Endometrium (tissue), 2 donors: Measurements from ENCODE around the gene DOCK3.
"Not testable (repeated sequence)": the region's sequence is repeated elsewhere in the genome, so short reads cannot be mapped to it uniquely, and the experiment has no call there.

Experiments
- FAIRE-seq: peaks from 2 replicates; lab custom pipeline; 2012; peaks lifted over from hg19 to GRCh38; lab: Jason Lieb, UNC
- donor health status: control.
- donor health status: control.

Gene DOCK3

GRCh38 chr3:51386159-51386851 is 711.6 kb downstream of the DOCK3 start:
- FAIRE-seq: no peak

GRCh38 chr3:51386852-51387229 is 712.1 kb downstream of the DOCK3 start:
- FAIRE-seq: no peak

- FAIRE-seq: not testable (repeated sequence)
Measured at GRCh38 chr3:51387281-51387680, 712.6 kb downstream of the DOCK3 start.

- FAIRE-seq: no peak
Measured at GRCh38 chr3:51388286-51389029, 713.7 kb downstream of the DOCK3 start.

GRCh38 chr3:51389423-51390183 is 714.9 kb downstream of the DOCK3 start:
- no peak for FAIRE-seq

- FAIRE-seq: no peak
Measured at GRCh38 chr3:51390246-51391074, 715.7 kb downstream of the DOCK3 start.

- FAIRE-seq: no peak
Measured at GRCh38 chr3:51391075-51391565, 716.4 kb downstream of the DOCK3 start, which contains the start of gene RBM15B. RBM15B (plus strand) TSS chr3:51391285; CDS start chr3:51391400, 115 bp downstream.

GRCh38 chr3:51391566-51392354 is 717.0 kb downstream of the DOCK3 start:
- FAIRE-seq: no peak

GRCh38 chr3:51392355-51393133 is 717.8 kb downstream of the DOCK3 start:
- FAIRE-seq: no peak

GRCh38 chr3:51393134-51393495 is 718.4 kb downstream of the DOCK3 start:
- FAIRE-seq: no peak

- FAIRE-seq: no peak
Measured at GRCh38 chr3:51393564-51393963, 718.8 kb downstream of the DOCK3 start.

GRCh38 chr3:51394541-51394940 is 719.8 kb downstream of the DOCK3 start:
- FAIRE-seq: no peak

- FAIRE-seq: no peak
Measured at GRCh38 chr3:51395493-51396213, 720.9 kb downstream of the DOCK3 start.

- no peak for FAIRE-seq
Measured at GRCh38 chr3:51396401-51396800, 721.7 kb downstream of the DOCK3 start.

GRCh38 chr3:51397392-51397791 is 722.7 kb downstream of the DOCK3 start:
- no peak for FAIRE-seq

GRCh38 chr3:51398595-51399310 is 724.0 kb downstream of the DOCK3 start:
- FAIRE-seq: no peak

- FAIRE-seq: no peak
Measured at GRCh38 chr3:51400166-51400565, 725.4 kb downstream of the DOCK3 start.

- FAIRE-seq: no peak
Measured at GRCh38 chr3:51401735-51402134, 727.0 kb downstream of the DOCK3 start.

GRCh38 chr3:51403675-51404074 is 728.9 kb downstream of the DOCK3 start:
- FAIRE-seq: no peak
